Measurements from ENCODE around the gene KRT6A.
"Not testable (repeated sequence)": the region's sequence is repeated elsewhere in the genome, so short reads cannot be mapped to it uniquely, and the experiment has no call there.

Gene KRT6A

GRCh38 chr12:52474212-52474611 is 18.8 kb downstream of the KRT6A start:
- in situ Hi-C loops (cut with MboI; ENCODE audit: low sequenced_read_pairs): no loop called here

DNA sequence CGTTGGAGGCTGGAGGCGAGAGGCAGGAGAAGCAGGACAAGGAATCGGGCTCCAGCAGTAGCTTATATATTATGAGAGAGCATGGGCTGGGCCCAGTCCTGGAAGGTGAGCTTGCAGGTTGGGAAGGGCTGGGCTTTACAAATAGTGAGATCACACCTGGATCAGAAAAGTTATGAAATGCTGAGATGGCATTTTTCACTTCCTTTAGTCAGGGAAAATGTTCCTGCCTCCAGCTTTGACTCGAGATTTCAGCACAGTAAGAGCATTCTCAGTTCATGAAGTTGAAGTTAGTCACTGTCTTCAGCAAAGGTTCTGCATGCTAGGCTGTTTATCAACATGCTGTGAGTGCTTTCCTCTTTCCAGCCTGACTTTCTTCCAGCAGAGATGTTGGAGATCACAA is 19.3 kb downstream of the KRT6A start, which contains the start of gene KRT6C:
KRT6C (minus strand) TSS at position 38 of the 400 bp plus-strand sequence. CDS start 68 bp downstream, outside the sequence.
- in situ Hi-C loops (cut with MboI; ENCODE audit: low sequenced_read_pairs): no loop called here

- in situ Hi-C loops (cut with MboI; ENCODE audit: low sequenced_read_pairs): no loop called here
Measured at GRCh38 chr12:52469853-52470252, 23.2 kb downstream of the KRT6A start.

DNA sequence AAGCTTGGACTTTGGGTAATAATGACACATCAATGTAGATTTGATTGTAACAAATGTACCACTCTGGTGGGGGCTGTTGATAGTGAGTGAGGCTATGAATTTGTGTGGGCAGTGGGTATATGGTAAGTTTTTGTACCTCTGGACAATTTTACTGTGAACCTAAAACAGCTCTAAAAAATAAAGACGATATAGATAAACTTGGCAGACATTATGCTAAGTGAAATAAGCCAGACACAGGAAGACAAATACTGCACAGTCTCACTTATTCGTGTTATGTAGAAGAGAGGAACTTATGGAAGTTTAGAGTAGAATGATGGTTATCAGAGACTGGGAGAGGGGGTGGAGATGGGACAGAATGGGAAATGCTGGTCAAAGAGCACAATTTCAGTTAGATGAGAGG is 28.2 kb downstream of the KRT6A start:
- in situ Hi-C loops (cut with MboI; ENCODE audit: low sequenced_read_pairs): no loop called here

GRCh38 chr12:52461693-52462092 is 31.4 kb downstream of the KRT6A start:
- in situ Hi-C loops (cut with MboI; ENCODE audit: low sequenced_read_pairs): no loop called here

DNA sequence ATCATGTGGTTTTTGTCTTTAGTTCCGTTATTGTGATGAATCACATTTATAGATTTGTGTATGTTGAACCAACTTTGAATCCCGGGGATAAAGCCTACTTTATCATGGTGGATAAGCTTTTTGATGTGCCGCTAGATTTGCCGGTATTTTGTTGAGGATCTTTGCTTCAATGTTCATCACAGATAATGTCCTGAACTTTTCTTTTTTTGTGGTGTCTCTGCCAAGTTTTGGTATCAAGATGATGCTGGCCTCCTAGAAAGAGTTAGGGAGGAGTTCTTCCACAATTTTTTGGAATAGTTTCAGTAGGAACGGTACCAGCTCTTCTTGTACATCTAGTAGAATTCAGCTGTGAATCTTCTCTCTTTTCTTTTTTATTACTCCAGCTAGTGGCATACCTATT is 34.2 kb downstream of the KRT6A start:
- in situ Hi-C loops (cut with MboI; ENCODE audit: low sequenced_read_pairs): no loop called here

- in situ Hi-C loops (cut with MboI; ENCODE audit: low sequenced_read_pairs): no loop called here
Measured at GRCh38 chr12:52455821-52456220, 37.2 kb downstream of the KRT6A start.

DNA sequence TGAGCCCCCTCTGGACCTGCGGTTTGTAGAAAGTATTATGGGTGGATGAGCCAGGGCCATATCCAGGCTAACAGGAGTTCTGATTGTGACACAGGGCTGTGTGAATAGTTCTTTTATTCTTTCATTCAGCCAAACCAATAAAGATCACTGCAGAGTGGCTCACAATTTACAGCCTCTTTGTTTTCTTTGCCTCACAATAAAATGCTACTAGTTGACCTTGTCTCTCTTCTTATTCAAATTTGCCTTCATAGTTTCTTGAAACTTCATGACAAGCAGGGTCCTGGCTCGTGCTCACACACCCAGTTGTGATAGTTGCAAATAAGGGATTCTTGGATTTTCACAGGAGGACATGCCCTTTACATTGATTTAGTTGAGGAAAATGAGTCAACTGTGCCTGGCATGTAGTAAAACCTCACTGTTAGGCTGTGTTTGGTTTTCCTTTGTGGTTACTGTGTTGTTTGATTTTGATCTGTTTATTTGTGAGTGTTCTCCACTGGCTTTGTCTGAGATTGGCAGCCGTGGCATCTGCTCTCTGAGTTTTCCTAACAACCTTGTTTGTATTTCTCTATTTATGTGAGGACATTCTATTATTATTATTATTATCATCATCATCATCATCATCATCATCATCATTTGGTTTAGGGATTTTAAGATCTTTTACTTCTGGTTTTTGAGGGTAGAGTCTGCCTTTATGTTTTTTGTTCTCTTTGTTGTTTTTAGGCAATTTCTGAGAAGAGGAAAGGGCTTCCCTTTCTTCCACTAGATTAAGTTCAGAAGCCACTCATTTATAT is 38.5 kb downstream of the KRT6A start:
- in situ Hi-C loops (cut with MboI; ENCODE audit: low sequenced_read_pairs): no loop called here

GRCh38 chr12:52452101-52452500 is 41.0 kb downstream of the KRT6A start, which contains the start of gene KRT6B:
KRT6B (minus strand) TSS chr12:52452146; CDS start chr12:52452078, 68 bp downstream.
- in situ Hi-C loops (cut with MboI; ENCODE audit: low sequenced_read_pairs): no loop called here

GRCh38 chr12:52448228-52448627 is 44.8 kb downstream of the KRT6A start:
- in situ Hi-C loops (cut with MboI; ENCODE audit: low sequenced_read_pairs): no loop called here

- in situ Hi-C loops (cut with MboI; ENCODE audit: low sequenced_read_pairs): not testable (repeated sequence)
Measured at GRCh38 chr12:52447196-52447595, 45.9 kb downstream of the KRT6A start.

GRCh38 chr12:52446367-52447045 is 46.6 kb downstream of the KRT6A start:
- in situ Hi-C loops (cut with MboI; ENCODE audit: low sequenced_read_pairs): no loop called here

DNA sequence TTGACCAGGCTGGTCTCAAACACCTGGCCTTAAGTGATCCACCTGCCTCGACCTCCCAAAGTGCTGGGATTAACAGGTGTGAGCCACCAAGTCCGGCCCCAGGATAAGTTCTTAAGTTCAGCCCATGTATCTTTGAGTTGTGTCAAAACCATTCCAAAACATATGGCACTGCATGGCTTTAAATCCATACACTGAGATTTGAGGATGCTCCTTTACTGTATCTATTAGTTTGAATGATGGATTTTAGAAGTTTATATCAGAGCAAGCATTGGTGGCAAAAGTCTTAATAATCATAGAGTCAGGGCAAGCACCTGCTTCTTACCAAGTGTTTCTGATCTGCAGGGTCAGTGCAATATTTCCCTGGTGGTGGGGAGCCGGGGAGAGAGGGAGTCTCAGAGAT is 47.2 kb downstream of the KRT6A start:
- in situ Hi-C loops (cut with MboI; ENCODE audit: low sequenced_read_pairs): no loop called here

- in situ Hi-C loops (cut with MboI; ENCODE audit: low sequenced_read_pairs): no loop called here
Measured at GRCh38 chr12:52444647-52445595, 48.1 kb downstream of the KRT6A start.

DNA sequence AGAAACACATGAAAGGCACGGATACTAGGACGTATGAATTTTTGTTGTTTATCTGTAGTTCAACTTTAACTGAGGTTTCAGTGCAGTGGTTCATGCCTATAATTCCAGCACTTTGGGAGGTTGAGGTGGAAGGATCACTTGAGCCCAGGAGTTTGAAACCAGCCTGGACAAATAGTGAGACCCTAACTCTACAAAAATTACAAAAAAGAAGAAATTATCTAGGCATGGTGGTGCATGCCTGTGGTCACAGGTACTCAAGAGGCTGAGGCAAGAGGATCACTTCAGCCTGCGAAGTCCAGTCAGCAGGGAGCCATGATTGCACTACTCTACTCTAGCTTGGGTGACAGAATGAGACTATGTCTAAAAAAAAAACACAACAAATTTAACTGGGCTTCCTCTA is 49.1 kb downstream of the KRT6A start:
- in situ Hi-C loops (cut with MboI; ENCODE audit: low sequenced_read_pairs): no loop called here

- in situ Hi-C loops (cut with MboI; ENCODE audit: low sequenced_read_pairs): no loop called here
Measured at GRCh38 chr12:52442600-52443061, 50.4 kb downstream of the KRT6A start.

GRCh38 chr12:52441320-52441911 is 51.6 kb downstream of the KRT6A start:
- in situ Hi-C loops (cut with MboI; ENCODE audit: low sequenced_read_pairs): no loop called here

GRCh38 chr12:52440821-52441319 is 52.2 kb downstream of the KRT6A start:
- in situ Hi-C loops (cut with MboI; ENCODE audit: low sequenced_read_pairs): no loop called here

DNA sequence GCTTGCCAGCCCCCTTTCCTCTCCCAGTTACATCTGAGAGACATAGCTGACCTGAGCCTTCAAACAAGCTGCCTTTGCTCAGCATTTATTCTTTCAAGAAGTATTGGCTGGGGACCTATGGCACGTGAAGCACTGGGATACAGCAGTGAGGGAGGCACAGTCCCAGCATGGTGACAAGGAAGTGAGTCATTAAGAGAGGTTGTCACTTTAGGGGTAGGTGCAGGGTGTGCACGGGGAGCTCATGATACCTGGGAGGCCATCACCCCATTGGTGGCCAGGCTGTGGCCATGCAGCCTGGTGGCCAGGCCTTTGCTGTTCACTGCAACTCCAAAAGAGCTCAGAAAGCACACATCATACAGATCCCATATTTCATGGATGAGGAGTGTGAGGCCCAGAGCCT is 53.2 kb downstream of the KRT6A start:
- in situ Hi-C loops (cut with MboI; ENCODE audit: low sequenced_read_pairs): no loop called here

DNA sequence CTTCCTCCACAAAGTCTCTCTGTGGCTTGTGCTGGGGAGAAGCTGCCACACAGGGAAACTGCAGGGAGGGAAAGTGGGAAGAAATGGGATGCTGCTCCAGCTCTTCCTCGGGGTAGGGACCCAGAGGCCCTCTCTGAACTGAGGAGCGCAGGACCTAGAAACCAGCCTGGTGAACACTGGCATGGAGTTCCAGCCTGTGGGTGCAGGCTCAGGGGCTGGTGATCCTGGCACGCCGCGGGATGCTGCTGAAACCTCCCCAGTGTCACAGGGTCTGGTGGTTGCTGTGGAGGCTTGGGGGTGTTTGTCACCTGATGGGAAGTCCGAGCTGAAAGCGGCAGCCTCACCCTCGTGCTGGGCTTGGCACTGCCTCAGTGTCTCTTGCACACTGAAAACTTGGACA is 53.6 kb downstream of the KRT6A start:
- in situ Hi-C loops (cut with MboI; ENCODE audit: low sequenced_read_pairs): no loop called here

All from HL-60/S4 treated with phorbol 12-myristate 13-acetate at 8.2 ng/mL for 4 days and 3 days (cell line).